Mesenchymal stem cell (in vitro differentiated cells and primary cell): ENCODE data around the gene FBXO7.

Experiments used
- DNase-seq: peaks from one replicate; pipeline ENCODE4 v3.0.0-alpha.2; 2013
- H2AFZ ChIP-seq: one replicate; pipeline ENCODE4 v1.6.1; 2013; ENCODE audit warnings: low read depth, mild to moderate bottlenecking, control low read depth, inconsistent platforms, low read length, moderate library complexity
- H2AK5ac ChIP-seq: 2 replicates; pipeline ENCODE4 v1.6.1; 2013; ENCODE audit warnings: low read length, moderate library complexity, mild to moderate bottlenecking, inconsistent platforms; ENCODE audit not compliant: severe bottlenecking
- H2BK120ac ChIP-seq: one replicate; pipeline ENCODE4 v1.6.1; 2013; ENCODE audit warnings: low read depth, mild to moderate bottlenecking, inconsistent platforms, low read length, moderate library complexity
- H2BK12ac ChIP-seq, 2 experiments: one replicate each; pipeline ENCODE4 v1.6.1; 2013; ENCODE audit warnings: inconsistent platforms in 2 of 2, low read length in 2 of 2, mild to moderate bottlenecking in 2 of 2, moderate library complexity in 2 of 2, control low read depth in 1 of 2
- H2BK15ac ChIP-seq: one replicate; pipeline ENCODE4 v1.6.1; 2013; ENCODE audit warnings: mild to moderate bottlenecking, low read depth, inconsistent platforms; ENCODE audit not compliant: poor library complexity, severe bottlenecking
- H2BK5ac ChIP-seq: 2 replicates; pipeline ENCODE4 v1.6.1; 2013; ENCODE audit warnings: low read depth, mild to moderate bottlenecking, low read length, control low read depth, inconsistent platforms; ENCODE audit not compliant: poor library complexity, severe bottlenecking
- H3K14ac ChIP-seq, 2 experiments: one replicate each; pipeline ENCODE4 v1.6.1; 2013; ENCODE audit warnings: inconsistent platforms in 2 of 2, low read length in 2 of 2, control low read depth in 1 of 2, mild to moderate bottlenecking in 1 of 2, moderate library complexity in 1 of 2
- H3K18ac ChIP-seq, 2 experiments: one replicate each; pipeline ENCODE4 v1.6.1; 2013; ENCODE audit warnings: inconsistent platforms in 2 of 2, low read length in 2 of 2, control low read depth in 1 of 2, low read depth in 1 of 2, mild to moderate bottlenecking in 1 of 2
- H3K23ac ChIP-seq, 2 experiments: one replicate each; pipeline ENCODE4 v1.6.1; 2013; ENCODE audit warnings: inconsistent platforms in 2 of 2, low read length in 2 of 2, mild to moderate bottlenecking in 2 of 2, moderate library complexity in 2 of 2, control low read depth in 1 of 2
- H3K27ac ChIP-seq: 2 replicates; pipeline ENCODE4 v1.5.1; 2013; ENCODE audit warnings: mild to moderate bottlenecking, moderate library complexity, low read length, control low read depth, inconsistent platforms; ENCODE audit not compliant: poor library complexity, severe bottlenecking
- H3K27me3 ChIP-seq, 2 experiments: 2 replicates each; pipeline versions ENCODE4 v1.6.1 to v1.7.0; 2013; ENCODE audit warnings: low read length in 2 of 2, mild to moderate bottlenecking in 2 of 2, moderate library complexity in 2 of 2, control low read depth in 1 of 2, inconsistent platforms in 1 of 2; ENCODE audit not compliant: control insufficient read depth in 1 of 2, insufficient read depth in 1 of 2
- H3K36me3 ChIP-seq, 2 experiments: 2 replicates each; pipeline versions ENCODE4 v1.6.1 to v1.7.0; 2013; ENCODE audit warnings: low read length in 2 of 2, control low read depth in 1 of 2, inconsistent platforms in 1 of 2, low read depth in 1 of 2, mild to moderate bottlenecking in 1 of 2; ENCODE audit not compliant: insufficient read depth in 2 of 2, control insufficient read depth in 1 of 2
- H3K4ac ChIP-seq, 2 experiments: one replicate each; pipeline ENCODE4 v1.6.1; 2013; ENCODE audit warnings: inconsistent platforms in 2 of 2, low read length in 2 of 2, mild to moderate bottlenecking in 2 of 2, moderate library complexity in 2 of 2, control low read depth in 1 of 2, low read depth in 1 of 2
- H3K4me1 ChIP-seq: 2 replicates; pipeline ENCODE4 v1.6.1; 2013; ENCODE audit warnings: low read depth, low read length, control low read depth; ENCODE audit not compliant: control insufficient read depth, insufficient read depth
- H3K4me2 ChIP-seq: 2 replicates; pipeline ENCODE4 v1.6.1; 2013; ENCODE audit warnings: low read length, mild to moderate bottlenecking, inconsistent platforms; ENCODE audit not compliant: poor library complexity, severe bottlenecking
- H3K4me3 ChIP-seq, 2 experiments: 2 replicates each; pipeline versions ENCODE4 v1.5.1 to v1.7.0; 2013; ENCODE audit warnings: low read length in 2 of 2, mild to moderate bottlenecking in 2 of 2, control low read depth in 1 of 2, low read depth in 1 of 2; ENCODE audit not compliant: insufficient read depth in 1 of 2
- H3K79me1 ChIP-seq: replicated peaks from 2 replicates; pipeline ENCODE4 v1.6.1; 2013; ENCODE audit warnings: mild to moderate bottlenecking, control low read depth, low read length, inconsistent platforms; ENCODE audit not compliant: poor library complexity, severe bottlenecking
- H3K9ac ChIP-seq: 2 replicates; pipeline ENCODE4 v1.7.0; 2013; ENCODE audit warnings: mild to moderate bottlenecking, low read length, moderate library complexity
- H3K9me3 ChIP-seq: 2 replicates; pipeline ENCODE4 v1.7.0; 2013; ENCODE audit warnings: mild to moderate bottlenecking, low read length; ENCODE audit not compliant: control insufficient read depth
- H4K8ac ChIP-seq: one replicate; pipeline ENCODE4 v1.6.1; 2013; ENCODE audit warnings: inconsistent platforms, mild to moderate bottlenecking, low read length, moderate library complexity
- H4K91ac ChIP-seq: one replicate; pipeline ENCODE4 v1.6.1; 2013; ENCODE audit warnings: mild to moderate bottlenecking, low read length, inconsistent platforms
- WGBS: methylation state at CpG from one replicate; pipeline ENCODE4 v1.1.7; 2013; ENCODE audit warnings: mixed read lengths; 5-methylcytosine and 5-hydroxymethylcytosine counted together

FBXO7 gene

DNA sequence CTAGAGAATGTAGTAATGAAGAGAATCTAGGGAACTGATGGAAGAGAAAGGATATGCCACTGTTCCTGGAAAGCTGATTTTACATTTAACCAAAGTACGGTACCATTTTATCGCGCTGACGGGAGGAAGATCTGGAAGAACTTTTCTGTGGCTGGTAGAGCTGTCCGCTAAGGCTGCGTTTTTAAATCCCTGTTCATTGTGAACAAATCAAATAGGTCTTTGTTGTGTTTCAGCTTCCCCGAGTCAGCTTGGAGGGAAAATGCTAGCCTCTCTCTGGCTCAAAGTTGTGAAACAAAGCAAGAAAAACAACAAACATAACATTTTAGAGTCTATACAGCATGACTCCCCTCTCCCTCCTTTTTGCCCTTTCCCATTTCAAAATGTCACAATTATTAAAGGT lies 34.4 kb downstream of the FBXO7 start:
- H3K27ac ChIP-seq = no peak overlapping the region
- no peaks in the 10 kb centered on the region for H3K79me1 ChIP-seq
- H2AK5ac ChIP-seq = no peak overlapping the region
- no peak for DNase-seq
- no peak overlapping the region for H3K9ac ChIP-seq
- no peak overlapping the region for H2BK120ac ChIP-seq
- no peaks in the 10 kb centered on the region for H3K27me3 ChIP-seq
- no peaks in the 10 kb centered on the region for H3K4me1 ChIP-seq
- 97% methylated on average over 7 of the region's 7 CpGs for WGBS
- no peak overlapping the region for H3K4me3 ChIP-seq
- H4K91ac ChIP-seq = no peak overlapping the region
- H3K18ac ChIP-seq = no peak overlapping the region
- H2BK12ac ChIP-seq = no peak overlapping the region
- H2BK5ac ChIP-seq = no peak overlapping the region
- H3K9me3 ChIP-seq = no peaks in the 10 kb centered on the region
- peaks cover 0 to 6% of the 10 kb centered on the region in 2 experiments for H3K36me3 ChIP-seq
- H4K8ac ChIP-seq = no peak overlapping the region
- no peak overlapping the region for H2BK15ac ChIP-seq
- no peak overlapping the region for H2AFZ ChIP-seq
- H3K14ac ChIP-seq = no peak overlapping the region
- H3K23ac ChIP-seq = no peak overlapping the region
- no peak overlapping the region for H3K4ac ChIP-seq
- H3K4me2 ChIP-seq = no peak overlapping the region

GRCh38 chr22:32511274-32511673 lies 36.7 kb downstream of the FBXO7 start:
- Histone ChIP-seq H3K4me3 (no peak overlapping the region), H3K9me3 (no peaks in the 10 kb centered on the region), H4K91ac (no peak overlapping the region), H2BK120ac (no peak overlapping the region), H2BK15ac (no peak overlapping the region), H3K18ac (no peak overlapping the region), H3K79me1 (no peaks in the 10 kb centered on the region), H4K8ac (no peak overlapping the region), H2AFZ (no peak overlapping the region), H3K4me1 (no peaks in the 10 kb centered on the region), H3K9ac (no peak overlapping the region), H3K27ac (no peak overlapping the region), H3K27me3 (no peaks in the 10 kb centered on the region), H3K23ac (no peak overlapping the region), H2AK5ac (no peak overlapping the region), H2BK12ac (no peak overlapping the region), H3K36me3 (peaks cover 0 to 6% of the 10 kb centered on the region in 2 experiments), H2BK5ac (no peak overlapping the region), H3K4me2 (no peak overlapping the region), H3K14ac (no peak overlapping the region), H3K4ac (no peak overlapping the region)
- 96% methylated on average over 3 of the region's 3 CpGs for WGBS
- no peak for DNase-seq

- Histone ChIP-seq H3K27me3 (no peaks in the 10 kb centered on the region), H2BK120ac (no peak overlapping the region), H2BK15ac (no peak overlapping the region), H2BK12ac (no peak overlapping the region), H4K91ac (no peak overlapping the region), H3K4me2 (no peak overlapping the region), H3K23ac (no peak overlapping the region), H3K4me3 (no peak overlapping the region), H4K8ac (no peak overlapping the region), H3K79me1 (no peaks in the 10 kb centered on the region), H2AFZ (no peak overlapping the region), H3K4me1 (no peaks in the 10 kb centered on the region), H2AK5ac (no peak overlapping the region), H3K9ac (no peak overlapping the region), H3K18ac (no peak overlapping the region), H2BK5ac (no peak overlapping the region), H3K4ac (no peak overlapping the region), H3K9me3 (no peaks in the 10 kb centered on the region), H3K14ac (no peak overlapping the region), H3K27ac (no peak overlapping the region), H3K36me3 (peaks cover 0 to 6% of the 10 kb centered on the region in 2 experiments)
- DNase-seq = no peak
- WGBS = 83% methylated on average over 1 of the region's 2 CpGs
Measured at GRCh38 chr22:32511776-32512175, 37.2 kb downstream of the FBXO7 start.

DNA sequence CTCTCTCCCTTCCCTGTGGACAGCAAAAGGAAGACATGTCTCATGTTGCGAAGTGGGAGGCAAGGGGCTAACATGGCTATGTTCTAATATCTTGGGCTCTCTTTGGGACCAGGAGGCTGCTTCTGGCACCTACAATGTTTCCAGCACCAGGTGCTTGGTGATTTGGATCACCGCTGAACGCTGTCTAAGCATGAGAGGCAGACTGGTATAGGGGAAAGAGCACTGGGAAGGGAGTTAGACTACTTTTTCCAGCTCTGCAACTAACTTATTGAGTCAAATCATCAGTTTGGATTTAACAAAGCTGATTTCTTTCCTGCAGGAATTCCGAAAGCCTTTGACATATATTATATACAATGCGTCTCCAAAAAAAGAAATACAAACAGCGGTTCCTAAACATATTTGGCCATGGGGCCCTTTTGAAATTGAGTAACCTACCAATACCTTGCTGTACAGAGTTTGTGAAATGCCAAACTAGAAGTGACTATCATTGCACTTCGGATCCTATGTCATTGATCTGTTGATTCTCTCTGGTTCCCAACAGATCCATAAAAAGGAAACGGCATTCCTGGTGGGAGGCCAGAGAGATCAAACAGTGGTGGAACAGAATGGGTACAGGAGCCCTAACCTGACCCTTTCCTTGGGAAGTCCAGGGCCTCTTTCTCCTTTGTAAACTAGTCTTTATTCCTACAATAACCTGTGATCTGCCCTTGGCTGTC lies 37.8 kb downstream of the FBXO7 start:
- H2BK120ac ChIP-seq = no peak overlapping the region

More for the DNA sequence above, 37.8 kb downstream of the FBXO7 start:
- H2AK5ac ChIP-seq = no peak overlapping the region
- no peaks in the 10 kb centered on the region for H3K4me1 ChIP-seq
- no peak overlapping the region for H3K9ac ChIP-seq
- no peak overlapping the region for H4K8ac ChIP-seq
- WGBS = 95% methylated on average over 8 of the region's 8 CpGs
- H3K9me3 ChIP-seq = no peaks in the 10 kb centered on the region
- H2BK15ac ChIP-seq = no peak overlapping the region
- H3K4me2 ChIP-seq = no peak overlapping the region
- no peak overlapping the region for H3K14ac ChIP-seq
- no peaks in the 10 kb centered on the region for H3K27me3 ChIP-seq
- H2AFZ ChIP-seq = no peak overlapping the region
- H3K79me1 ChIP-seq = no peaks in the 10 kb centered on the region
- no peak overlapping the region for H2BK12ac ChIP-seq
- DNase-seq = no peak
- no peak overlapping the region for H2BK5ac ChIP-seq
- H3K27ac ChIP-seq = no peak overlapping the region
- H3K23ac ChIP-seq = no peak overlapping the region
- no peak overlapping the region for H3K4ac ChIP-seq
- no peak overlapping the region for H4K91ac ChIP-seq
- no peak overlapping the region for H3K18ac ChIP-seq
- peaks cover 0 to 6% of the 10 kb centered on the region in 2 experiments for H3K36me3 ChIP-seq
- H3K4me3 ChIP-seq = no peak overlapping the region
